GM19452 (cell line): ENCODE measurements around the gene DCDC1.

ENCODE experiments used
- ATAC-seq: cut with Tn5 transposase; IDR thresholded peaks from one replicate; pipeline ENCODE4 v1.9.1; 2021; ENCODE audit not compliant: unreplicated experiment

The DCDC1 gene, protein sequence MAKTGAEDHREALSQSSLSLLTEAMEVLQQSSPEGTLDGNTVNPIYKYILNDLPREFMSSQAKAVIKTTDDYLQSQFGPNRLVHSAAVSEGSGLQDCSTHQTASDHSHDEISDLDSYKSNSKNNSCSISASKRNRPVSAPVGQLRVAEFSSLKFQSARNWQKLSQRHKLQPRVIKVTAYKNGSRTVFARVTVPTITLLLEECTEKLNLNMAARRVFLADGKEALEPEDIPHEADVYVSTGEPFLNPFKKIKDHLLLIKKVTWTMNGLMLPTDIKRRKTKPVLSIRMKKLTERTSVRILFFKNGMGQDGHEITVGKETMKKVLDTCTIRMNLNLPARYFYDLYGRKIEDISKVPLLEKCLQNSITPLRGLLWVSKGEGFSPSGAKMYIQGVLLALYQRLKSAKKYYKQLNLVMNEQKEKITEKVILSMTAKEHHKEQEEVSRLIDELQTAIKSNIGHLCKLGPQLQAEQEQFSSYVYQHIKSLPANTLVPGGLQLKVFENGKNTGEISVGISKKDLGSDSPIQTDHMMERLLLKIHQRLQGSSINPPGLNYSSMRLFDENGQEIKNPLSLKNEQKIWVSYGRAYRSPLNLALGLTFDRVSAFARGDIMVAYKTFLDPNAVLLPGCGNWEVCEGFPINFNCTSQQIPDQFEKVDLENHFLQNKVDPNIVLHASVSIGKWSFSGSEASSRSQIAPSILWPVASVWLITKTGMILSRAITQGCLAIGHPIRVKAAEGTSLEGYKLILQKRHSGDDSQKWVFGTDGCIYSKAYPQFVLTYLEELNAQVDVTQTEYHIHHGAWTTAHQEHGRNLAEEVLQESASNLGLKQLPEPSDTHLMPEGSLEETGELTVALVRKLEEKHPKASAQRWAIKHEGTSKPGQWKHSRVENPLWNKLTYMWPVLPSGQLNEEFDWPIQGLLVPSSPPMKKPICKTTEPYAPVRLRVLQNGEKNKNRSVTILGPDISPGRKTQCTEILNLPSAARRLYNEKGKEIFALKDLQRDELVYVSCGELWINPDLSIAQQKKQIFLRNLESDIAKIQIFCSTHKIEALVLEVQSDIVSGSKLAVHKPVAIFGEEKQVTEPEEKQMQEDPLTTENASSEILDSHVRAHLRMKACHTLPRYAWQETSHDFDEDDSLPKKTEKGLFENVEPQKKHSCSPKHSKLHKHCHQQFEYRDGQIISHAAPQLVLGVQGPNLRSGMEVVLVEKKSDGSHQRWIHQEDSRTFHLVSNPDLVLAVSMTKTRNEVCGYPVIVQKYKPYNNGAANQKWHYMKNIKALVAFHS (N-terminal part only)

GRCh38 chr11:31369348-31370329 lies at the start of gene DCDC1, which contains the start of gene DNAJC24:
TSS of gene DCDC1 (minus strand) at chr11:31369739. CDS start at chr11:31328280, 41,459 bp downstream.
TSS of gene DNAJC24 (plus strand) at chr11:31369860. CDS start at chr11:31370749, 889 bp downstream.
- ATAC-seq = peak; percentile 98

DNA sequence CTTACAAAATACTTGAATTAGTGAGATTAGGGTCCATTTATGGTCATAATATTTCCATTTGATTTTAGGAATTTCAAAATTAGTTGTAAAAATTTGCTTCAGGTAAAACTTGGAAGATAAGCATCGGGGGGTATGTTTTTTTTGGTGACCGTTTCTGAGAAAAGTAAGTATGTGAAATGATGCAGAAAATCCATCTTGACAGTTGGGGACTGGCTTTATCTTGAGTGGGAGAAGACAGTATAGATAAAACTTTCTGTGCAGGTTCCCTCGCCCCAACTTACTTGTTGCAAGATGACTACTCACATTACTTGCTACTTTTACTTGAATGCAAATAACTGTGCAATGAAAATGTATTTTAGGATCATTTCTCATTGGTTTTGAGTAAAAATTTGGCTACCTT lies 49.6 kb upstream of the DCDC1 start:
- no peak for ATAC-seq

- ATAC-seq = no peak
Measured at GRCh38 chr11:31417816-31418215, 48.3 kb upstream of the DCDC1 start.

GRCh38 chr11:31417357-31417756 lies 47.8 kb upstream of the DCDC1 start:
- ATAC-seq = no peak

DNA sequence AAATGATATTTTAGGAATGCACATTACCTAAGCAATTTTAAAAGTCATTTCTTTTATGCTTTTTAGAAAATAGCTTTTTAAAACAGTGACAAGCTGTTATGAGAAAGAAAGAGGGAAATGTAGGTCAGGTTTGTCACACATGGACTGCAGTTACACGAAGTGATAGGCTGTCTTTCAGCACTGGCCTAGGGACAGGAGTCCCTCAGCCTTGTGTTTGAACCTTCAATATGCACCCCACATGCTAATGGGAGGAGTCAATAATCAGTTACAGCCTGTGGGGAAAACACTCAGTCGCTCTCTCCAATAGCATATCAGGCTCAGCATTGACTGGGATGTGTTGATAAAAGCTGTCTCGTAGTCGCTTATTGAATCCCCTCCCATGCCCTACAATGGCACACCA lies 45.9 kb upstream of the DCDC1 start:
- ATAC-seq = no peak

GRCh38 chr11:31414338-31414737 lies 44.8 kb upstream of the DCDC1 start:
- no peak for ATAC-seq

DNA sequence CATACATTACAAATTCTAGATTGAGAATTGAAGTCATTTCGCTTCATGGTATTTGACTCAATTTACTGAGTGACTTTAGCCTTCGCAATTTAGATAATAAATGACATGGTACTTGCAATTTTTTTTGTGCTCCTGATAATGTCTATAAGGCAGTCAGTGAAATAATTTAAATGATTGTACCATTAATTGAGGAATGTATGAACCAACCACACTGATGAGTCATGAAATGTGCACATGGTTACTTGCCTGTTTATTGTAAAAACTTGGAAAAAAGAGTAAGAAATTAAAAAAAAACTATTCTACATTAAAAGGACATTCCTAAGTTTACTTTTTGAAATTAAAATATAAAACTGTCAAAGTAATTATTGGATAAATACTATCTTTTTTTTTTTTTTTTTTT lies 43.4 kb upstream of the DCDC1 start:
- no peak for ATAC-seq

- ATAC-seq = no peak
Measured at GRCh38 chr11:31408201-31408600, 38.7 kb upstream of the DCDC1 start.

DNA sequence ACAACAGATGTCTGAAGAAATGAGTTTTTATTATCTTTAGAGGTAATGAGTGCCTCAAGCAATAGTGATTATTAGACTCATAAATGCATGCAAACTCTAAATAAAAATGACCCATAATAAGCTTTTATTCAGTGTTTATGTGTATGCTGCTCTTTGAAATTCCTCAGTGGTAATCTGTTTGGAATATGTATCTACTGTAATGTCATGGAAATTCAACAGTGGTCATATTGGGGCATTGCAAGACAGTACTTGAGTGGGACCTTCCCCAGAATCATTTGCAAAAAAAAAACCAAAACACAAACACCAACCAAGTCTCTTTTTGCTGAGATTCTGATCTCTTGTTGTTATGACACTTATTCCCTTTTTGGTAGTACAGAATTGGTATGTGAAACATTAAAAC lies 35.1 kb upstream of the DCDC1 start:
- ATAC-seq = no peak

DNA sequence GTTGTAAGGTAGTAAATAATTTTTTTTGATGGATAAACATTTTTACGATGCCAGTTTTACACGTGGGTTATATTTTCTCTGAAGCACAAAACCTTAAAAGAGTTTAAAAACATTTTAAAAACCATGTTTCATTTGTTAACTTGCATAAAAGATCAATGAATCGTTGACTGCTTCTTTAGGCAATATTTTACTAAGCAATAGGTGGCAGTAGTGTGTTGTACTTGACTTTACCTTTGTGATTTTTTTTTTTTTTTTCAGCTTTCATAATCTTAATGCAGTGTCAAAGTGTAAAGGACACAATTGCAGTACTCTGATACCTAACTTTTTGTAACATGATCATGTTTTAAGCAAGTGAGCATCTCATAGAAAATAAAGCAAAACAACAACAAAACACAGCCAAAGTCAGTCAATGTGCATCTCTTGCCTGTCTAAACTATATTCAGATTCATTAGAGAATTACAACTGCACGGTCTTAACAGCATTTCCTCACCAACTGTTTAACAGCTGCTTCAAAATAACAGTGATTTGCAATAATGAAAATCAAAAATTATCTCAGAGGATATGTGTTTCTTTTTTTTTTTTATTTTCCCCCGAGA lies 27.8 kb upstream of the DCDC1 start:
- no peak for ATAC-seq

GRCh38 chr11:31387379-31387778 lies 17.8 kb upstream of the DCDC1 start:
- no peak for ATAC-seq

- no peak for ATAC-seq
Measured at GRCh38 chr11:31383116-31383515, 13.6 kb upstream of the DCDC1 start.

- no peak for ATAC-seq
Measured at GRCh38 chr11:31375879-31376278, 6.3 kb upstream of the DCDC1 start.

- no peak for ATAC-seq
Measured at GRCh38 chr11:31366795-31367194, 2.7 kb downstream of the DCDC1 start.

- ATAC-seq = no peak
Measured at GRCh38 chr11:31361743-31362142, 7.8 kb downstream of the DCDC1 start.

DNA sequence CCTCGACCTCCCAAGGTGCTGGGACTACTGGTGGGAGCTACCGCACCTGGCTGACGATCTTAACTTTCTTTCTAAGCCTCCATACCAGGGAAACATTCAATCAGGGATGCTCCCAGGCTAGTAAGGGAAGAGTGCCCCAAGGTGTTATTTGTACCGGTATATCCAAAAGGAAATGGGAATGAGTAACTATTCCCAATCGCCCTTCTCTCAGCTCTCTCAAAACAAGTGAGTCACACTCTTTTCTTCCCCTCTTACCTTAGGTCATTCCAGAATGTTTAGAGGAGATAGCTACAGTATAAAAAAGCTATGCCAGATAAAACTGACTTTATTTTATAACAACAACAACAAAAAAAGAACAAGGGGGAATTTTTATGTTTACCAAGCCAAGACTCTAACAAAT lies 13.7 kb downstream of the DCDC1 start:
- no peak for ATAC-seq

DNA sequence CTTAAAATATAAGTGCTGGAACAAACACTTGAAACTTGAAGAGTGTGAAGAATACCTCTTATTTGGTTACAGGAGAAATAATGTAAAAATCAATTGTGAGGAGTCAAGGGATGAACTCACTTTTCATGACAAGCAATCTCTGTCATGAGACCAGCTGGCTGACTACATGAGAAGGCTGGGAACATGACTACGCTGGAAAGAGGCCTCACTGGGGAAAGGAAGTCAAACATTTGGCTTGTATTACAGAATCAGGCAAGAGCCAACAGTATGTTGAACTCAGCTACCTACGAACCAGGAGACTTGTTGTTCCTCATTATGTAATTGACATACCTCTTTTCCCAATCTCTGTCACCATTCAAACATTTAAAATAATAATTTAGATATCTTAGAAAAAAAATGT lies 14.4 kb downstream of the DCDC1 start:
- no peak for ATAC-seq

GRCh38 chr11:31351168-31351567 lies 18.4 kb downstream of the DCDC1 start:
- no peak for ATAC-seq

- no peak for ATAC-seq
Measured at GRCh38 chr11:31340903-31341572, 28.5 kb downstream of the DCDC1 start.
